IMR-90 (cell line): ENCODE measurements around the gene EYS. TPM values are rescaled to one million over a fixed set of nuclear protein-coding genes. Genes with fewer than 3 reads are reported as not detected.

ENCODE experiments used
- ATAC-seq: fragments of 200-7000 bp; cut with Tn5 transposase; 2 replicates; pipeline ENCODE4 v1.9.1; 2020; ENCODE audit warnings: low read depth, mild to moderate bottlenecking, moderate library complexity
- BruUV-seq: library from RNA; stranded (reverse); fragments of 400-500 nt; replicated peaks from 2 replicates; lab custom pipeline; 2021; lab: Mats Ljungman, UMichigan
- CTCF ChIA-PET: fragments of 300-600 bp; formaldehyde crosslinking; extraction: SDS; loops from one replicate; lab custom pipeline; 2021; ENCODE audit warnings: antibody characterized with exemption; lab: Yijun Ruan, JAX
- POLR2A ChIA-PET: fragments of 300-600 bp; sonication (Branson Sonifier 250); formaldehyde crosslinking; loops from one replicate; lab custom pipeline; 2022; ENCODE audit warnings: antibody characterized with exemption; ENCODE audit not compliant: unreplicated experiment; lab: Charles Lee
- DNase-seq: peaks from one replicate; pipeline ENCODE4 v3.0.0; 2013
- H2AFZ ChIP-seq: replicated peaks from 2 replicates; pipeline ENCODE3; 2013; ENCODE audit warnings: low read length, mild to moderate bottlenecking; ENCODE audit not compliant: poor library complexity
- H2AK5ac ChIP-seq: 2 replicates; pipeline ENCODE4 v1.6.1; 2013; ENCODE audit warnings: low read depth, low read length, inconsistent platforms
- H2AK9ac ChIP-seq: replicated peaks from 2 replicates; pipeline ENCODE3; 2013; ENCODE audit warnings: mild to moderate bottlenecking, low read depth, low read length, moderate library complexity; ENCODE audit not compliant: poor library complexity
- H2BK120ac ChIP-seq: 2 replicates; pipeline ENCODE4 v1.6.1; 2013; ENCODE audit warnings: low read depth, low read length, inconsistent platforms
- H2BK15ac ChIP-seq: 3 replicates; pipeline ENCODE4 v1.6.1; 2013; ENCODE audit warnings: low read depth, low read length, inconsistent platforms
- H2BK20ac ChIP-seq: 2 replicates; pipeline ENCODE4 v1.6.1; 2013; ENCODE audit warnings: low read depth, mild to moderate bottlenecking, inconsistent platforms, low read length, moderate library complexity
- H2BK5ac ChIP-seq: 2 replicates; pipeline ENCODE4 v1.6.1; 2013; ENCODE audit warnings: mild to moderate bottlenecking, low read depth, low read length, inconsistent platforms; ENCODE audit not compliant: poor library complexity, severe bottlenecking
- H3K14ac ChIP-seq: replicated peaks from 2 replicates; pipeline ENCODE4 v1.6.1; 2013; ENCODE audit warnings: low read depth, low read length, inconsistent platforms
- H3K18ac ChIP-seq: 2 replicates; pipeline ENCODE4 v1.6.1; 2013; ENCODE audit warnings: low read depth, low read length, control low read depth
- H3K23ac ChIP-seq: 2 replicates; pipeline ENCODE4 v1.6.1; 2013; ENCODE audit warnings: low read depth, low read length, inconsistent platforms
- H3K27ac ChIP-seq: 2 replicates; pipeline ENCODE4 v1.5.1; 2013; ENCODE audit warnings: mild to moderate bottlenecking, control low read depth, low read length; ENCODE audit not compliant: insufficient read depth
- H3K27me3 ChIP-seq: 2 replicates; pipeline ENCODE4 v1.6.1; 2013; ENCODE audit warnings: low read length; ENCODE audit not compliant: control insufficient read depth, insufficient read depth
- H3K36me3 ChIP-seq: 2 replicates; pipeline ENCODE4 v1.6.1; 2013; ENCODE audit warnings: low read length, mixed read lengths; ENCODE audit not compliant: control insufficient read depth, insufficient read depth
- H3K4ac ChIP-seq: 2 replicates; pipeline ENCODE4 v1.6.1; 2013; ENCODE audit warnings: low read depth, low read length, inconsistent platforms
- H3K4me1 ChIP-seq: 2 replicates; pipeline ENCODE4 v1.6.1; 2013; ENCODE audit warnings: low read length, mixed read lengths; ENCODE audit not compliant: control insufficient read depth, insufficient read depth
- H3K4me2 ChIP-seq: 2 replicates; pipeline ENCODE4 v1.6.1; 2013; ENCODE audit warnings: low read depth, mild to moderate bottlenecking, control low read depth, low read length, moderate library complexity
- H3K4me3 ChIP-seq: 2 replicates; pipeline ENCODE4 v1.5.1; 2013; ENCODE audit warnings: low read depth, mild to moderate bottlenecking, control low read depth, low read length, moderate library complexity; ENCODE audit not compliant: insufficient read depth
- H3K56ac ChIP-seq: 2 replicates; pipeline ENCODE4 v1.6.1; 2013; ENCODE audit warnings: low read length, inconsistent platforms; ENCODE audit not compliant: insufficient read depth; ENCODE audit errors: extremely low read depth
- H3K79me1 ChIP-seq, 2 experiments: 2 replicates each; pipeline ENCODE4 v1.6.1; 2013; ENCODE audit warnings: low read length in 2 of 2, inconsistent platforms in 1 of 2, low read depth in 1 of 2
- H3K9ac ChIP-seq: 2 replicates; pipeline ENCODE4 v1.6.1; 2013; ENCODE audit warnings: low read depth, low read length, control low read depth
- H3K9me1 ChIP-seq: 2 replicates; pipeline ENCODE4 v1.6.1; 2013; ENCODE audit warnings: low read length, inconsistent platforms; ENCODE audit not compliant: insufficient read depth
- H3K9me3 ChIP-seq: 2 replicates; pipeline ENCODE4 v1.6.1; 2013; ENCODE audit warnings: low read length; ENCODE audit not compliant: control insufficient read depth, insufficient read depth
- H4K20me1 ChIP-seq: 2 replicates; pipeline ENCODE4 v1.6.1; 2013; ENCODE audit warnings: low read length, inconsistent platforms; ENCODE audit not compliant: insufficient read depth
- H4K5ac ChIP-seq: 2 replicates; pipeline ENCODE4 v1.6.1; 2013; ENCODE audit warnings: mild to moderate bottlenecking, low read depth, low read length, control low read depth
- H4K8ac ChIP-seq, 2 experiments: 2 replicates each; pipeline ENCODE4 v1.6.1; 2013; ENCODE audit warnings: low read depth in 2 of 2, low read length in 2 of 2, control low read depth in 1 of 2, inconsistent platforms in 1 of 2
- H4K91ac ChIP-seq: 2 replicates; pipeline ENCODE4 v1.6.1; 2013; ENCODE audit warnings: low read depth, low read length, inconsistent platforms; ENCODE audit not compliant: insufficient read depth
- BHLHE40 ChIP-seq: fragments of 150-350 bp; IDR thresholded peaks from 2 replicates; pipeline ENCODE4 v1.6.1; 2016; ENCODE audit warnings: mild to moderate bottlenecking, low read depth, low read length
- CEBPB ChIP-seq: IDR thresholded peaks from 2 replicates; pipeline ENCODE4 v1.6.1; 2012; ENCODE audit warnings: low read depth, low read length, improper control_type of control experiment
- CHD1 ChIP-seq: IDR thresholded peaks from 2 replicates; pipeline ENCODE4 v1.6.1; 2012; ENCODE audit warnings: low read depth, low read length, improper control_type of control experiment
- FOS ChIP-seq: fragments of 150-350 bp; IDR thresholded peaks from 2 replicates; pipeline ENCODE4 v1.6.1; 2016; ENCODE audit warnings: low read depth, low read length
- MAFK ChIP-seq: IDR thresholded peaks from 2 replicates; pipeline ENCODE4 v1.6.1; 2012; ENCODE audit warnings: low read depth, low read length, improper control_type of control experiment
- MAZ ChIP-seq: IDR thresholded peaks from 2 replicates; pipeline ENCODE4 v1.6.1; 2012; ENCODE audit warnings: low read depth, mild to moderate bottlenecking, low read length, improper control_type of control experiment, moderate library complexity, borderline replicate concordance
- MXI1 ChIP-seq: IDR thresholded peaks from 2 replicates; pipeline ENCODE4 v1.6.1; 2012; ENCODE audit warnings: low read depth, mild to moderate bottlenecking, low read length, moderate library complexity, borderline replicate concordance
- NFE2L2 ChIP-seq: fragments of 150-350 bp; IDR thresholded peaks from 2 replicates; pipeline ENCODE4 v1.6.1; 2016; ENCODE audit warnings: low read depth, mild to moderate bottlenecking, low read length
- POLR2A ChIP-seq: IDR thresholded peaks from 2 replicates; pipeline ENCODE4 v1.6.1; 2012; ENCODE audit warnings: mild to moderate bottlenecking, low read depth, low read length
- RAD21 ChIP-seq: IDR thresholded peaks from 2 replicates; pipeline ENCODE4 v1.6.1; 2012; ENCODE audit warnings: low read length, improper control_type of control experiment
- RCOR1 ChIP-seq: IDR thresholded peaks from 2 replicates; pipeline ENCODE4 v1.6.1; 2012; ENCODE audit warnings: mild to moderate bottlenecking, low read length, improper control_type of control experiment; ENCODE audit not compliant: insufficient replicate concordance
- RFX5 ChIP-seq: IDR thresholded peaks from 2 replicates; pipeline ENCODE4 v1.8.0; 2012; ENCODE audit warnings: low read depth, mild to moderate bottlenecking, low read length, moderate library complexity
- SMC3 ChIP-seq: fragments of 150-350 bp; IDR thresholded peaks from 2 replicates; pipeline ENCODE4 v1.6.1; 2016; ENCODE audit warnings: low read depth, mild to moderate bottlenecking, antibody characterized with exemption, low read length, moderate library complexity
- dilution Hi-C: fragments of 300-500 bp; cut with HindIII; formaldehyde crosslinking; loops from one replicate; pipeline ENCODE4 v1.14.3; 2018; ENCODE audit warnings: low sequenced_read_pairs; ENCODE audit not compliant: unreplicated experiment
- in situ Hi-C: fragments of 300-500 bp; cut with MboI; formaldehyde crosslinking; loops from 3 replicates; pipeline ENCODE4 v1.14.3; 2019; ENCODE audit warnings: low sequenced_read_pairs, inconsistent platforms, mixed read lengths
- intact Hi-C: fragments of 100-400 bp; cut with micrococcal nuclease; formaldehyde crosslinking; loops from 2 replicates; pipeline ENCODE4 v1.10.0; 2022
- polyA plus RNA-seq, 3 experiments: library from polyadenylated mRNA; depleted of rRNA; stranded (reverse); fragments of >200 nt; gene quantifications; 2 replicates each; pipeline ENCODE4 v1.2.3, GENCODE V29; 2012; ENCODE audit warnings: low replicate concordance in 1 of 3
- total RNA-seq: library from RNA; depleted of rRNA; stranded (reverse); fragments of >200 nt; gene quantifications from 2 replicates; pipeline ENCODE4 v1.2.3, GENCODE V29; 2012
- TF ChIP-seq, protein P1 (sequence below): fragments of 150-350 bp; IDR thresholded peaks from 2 replicates; pipeline ENCODE4 v1.6.1; 2017; ENCODE audit warnings: mild to moderate bottlenecking, antibody characterized with exemption, low read length, low read depth
- TF ChIP-seq, protein P2 (sequence below): fragments of 150-350 bp; IDR thresholded peaks from 2 replicates; pipeline ENCODE4 v1.6.1; 2016; ENCODE audit warnings: low read depth, mild to moderate bottlenecking, low read length, moderate library complexity, borderline replicate concordance
- TF ChIP-seq, protein P3 (sequence below): conservative IDR thresholded peaks from 2 replicates; pipeline ENCODE4 v1.5.1; 2012; ENCODE audit warnings: mild to moderate bottlenecking, low read depth, low read length, improper control_type of control experiment

The EYS gene
- total and polyA plus RNA-seq, 2 of the 4 experiments (the other 2 are of a cell fraction) = under 0.01 TPM; not detected in 1

DNA sequence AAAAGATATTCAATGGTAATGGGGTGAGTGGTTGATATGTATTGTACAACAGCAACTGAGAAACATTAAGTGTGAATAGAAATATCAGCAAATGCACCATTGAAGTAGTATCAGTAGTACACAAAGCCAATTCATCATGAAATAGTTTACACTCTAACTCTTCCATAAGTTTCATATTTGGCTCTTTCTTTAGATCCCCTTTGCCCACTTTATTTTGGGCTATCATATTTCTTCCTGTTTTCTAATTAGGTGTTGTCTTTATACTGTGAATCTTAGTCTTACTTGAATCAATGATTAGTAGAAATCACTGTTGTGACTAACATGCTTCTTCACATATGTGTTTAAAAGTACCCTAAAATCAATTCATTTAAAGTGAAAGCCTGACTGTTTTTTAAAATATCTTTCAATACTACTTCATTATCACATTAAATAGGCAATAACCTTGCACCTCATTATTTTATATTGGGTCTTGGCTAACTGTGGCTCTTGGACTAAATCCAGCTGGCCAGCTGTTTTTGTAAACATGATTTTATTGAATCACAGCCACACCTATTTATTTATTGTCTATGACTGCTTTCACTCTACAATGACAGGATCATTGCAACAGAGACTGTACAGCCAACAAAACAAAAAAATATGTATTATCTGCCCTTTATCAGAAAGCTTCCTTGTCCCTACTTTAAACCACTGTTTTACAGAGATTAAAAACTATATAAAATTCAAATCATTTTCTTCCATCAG lies 38.9 kb downstream of the EYS start:
- Histone ChIP-seq H2BK5ac (no peak overlapping the region), H3K14ac (no peak overlapping the region), H3K23ac (no peak overlapping the region), H3K9me1 (no peaks in the 10 kb centered on the region), H2AK5ac (no peak overlapping the region), H2BK120ac (no peak overlapping the region), H3K79me1 (no peaks in the 10 kb centered on the region), H4K20me1 (no peaks in the 10 kb centered on the region), H4K91ac (no peak overlapping the region), H3K9ac (no peak overlapping the region), H4K5ac (no peak overlapping the region), H3K36me3 (no peaks in the 10 kb centered on the region), H3K27me3 (no peaks in the 10 kb centered on the region), H3K4me1 (no peaks in the 10 kb centered on the region), H2AK9ac (no peak overlapping the region), H3K4me3 (no peak overlapping the region), H3K9me3 (peaks cover 2% of the 10 kb centered on the region; the same call in 1 of the 2 replicates), H3K18ac (no peak overlapping the region), H2BK15ac (no peak overlapping the region), H3K4ac (no peak overlapping the region), H3K27ac (no peak overlapping the region), H4K8ac (no peak overlapping the region), H3K4me2 (no peak overlapping the region), H2BK20ac (no peak overlapping the region), H2AFZ (no peak overlapping the region), H3K56ac (no peak overlapping the region)
- ATAC-seq (no peak), DNase-seq (no peak)
- ChIA-PET CTCF (no interaction called here), POLR2A (no interaction called here)
- dilution Hi-C loops = no loop called here
- in situ Hi-C loops = no loop called here
- TF ChIP-seq POLR2A = no peak
- TF ChIP-seq MAZ = no peak
- no peak for TF ChIP-seq RFX5
- no peak for TF ChIP-seq MXI1
- TF ChIP-seq FOS = no peak
- no peak for TF ChIP-seq CHD1
- no peak for TF ChIP-seq MAFK
- no peak for TF ChIP-seq BHLHE40
- TF ChIP-seq, protein P1, sequence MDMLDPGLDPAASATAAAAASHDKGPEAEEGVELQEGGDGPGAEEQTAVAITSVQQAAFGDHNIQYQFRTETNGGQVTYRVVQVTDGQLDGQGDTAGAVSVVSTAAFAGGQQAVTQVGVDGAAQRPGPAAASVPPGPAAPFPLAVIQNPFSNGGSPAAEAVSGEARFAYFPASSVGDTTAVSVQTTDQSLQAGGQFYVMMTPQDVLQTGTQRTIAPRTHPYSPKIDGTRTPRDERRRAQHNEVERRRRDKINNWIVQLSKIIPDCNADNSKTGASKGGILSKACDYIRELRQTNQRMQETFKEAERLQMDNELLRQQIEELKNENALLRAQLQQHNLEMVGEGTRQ = no peak
- TF ChIP-seq CEBPB = no peak
- TF ChIP-seq NFE2L2 = no peak
- TF ChIP-seq, protein P2, sequence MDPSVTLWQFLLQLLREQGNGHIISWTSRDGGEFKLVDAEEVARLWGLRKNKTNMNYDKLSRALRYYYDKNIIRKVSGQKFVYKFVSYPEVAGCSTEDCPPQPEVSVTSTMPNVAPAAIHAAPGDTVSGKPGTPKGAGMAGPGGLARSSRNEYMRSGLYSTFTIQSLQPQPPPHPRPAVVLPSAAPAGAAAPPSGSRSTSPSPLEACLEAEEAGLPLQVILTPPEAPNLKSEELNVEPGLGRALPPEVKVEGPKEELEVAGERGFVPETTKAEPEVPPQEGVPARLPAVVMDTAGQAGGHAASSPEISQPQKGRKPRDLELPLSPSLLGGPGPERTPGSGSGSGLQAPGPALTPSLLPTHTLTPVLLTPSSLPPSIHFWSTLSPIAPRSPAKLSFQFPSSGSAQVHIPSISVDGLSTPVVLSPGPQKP = no peak
- no peak for TF ChIP-seq RCOR1
- TF ChIP-seq RAD21 = no peak
- TF ChIP-seq, protein P3, sequence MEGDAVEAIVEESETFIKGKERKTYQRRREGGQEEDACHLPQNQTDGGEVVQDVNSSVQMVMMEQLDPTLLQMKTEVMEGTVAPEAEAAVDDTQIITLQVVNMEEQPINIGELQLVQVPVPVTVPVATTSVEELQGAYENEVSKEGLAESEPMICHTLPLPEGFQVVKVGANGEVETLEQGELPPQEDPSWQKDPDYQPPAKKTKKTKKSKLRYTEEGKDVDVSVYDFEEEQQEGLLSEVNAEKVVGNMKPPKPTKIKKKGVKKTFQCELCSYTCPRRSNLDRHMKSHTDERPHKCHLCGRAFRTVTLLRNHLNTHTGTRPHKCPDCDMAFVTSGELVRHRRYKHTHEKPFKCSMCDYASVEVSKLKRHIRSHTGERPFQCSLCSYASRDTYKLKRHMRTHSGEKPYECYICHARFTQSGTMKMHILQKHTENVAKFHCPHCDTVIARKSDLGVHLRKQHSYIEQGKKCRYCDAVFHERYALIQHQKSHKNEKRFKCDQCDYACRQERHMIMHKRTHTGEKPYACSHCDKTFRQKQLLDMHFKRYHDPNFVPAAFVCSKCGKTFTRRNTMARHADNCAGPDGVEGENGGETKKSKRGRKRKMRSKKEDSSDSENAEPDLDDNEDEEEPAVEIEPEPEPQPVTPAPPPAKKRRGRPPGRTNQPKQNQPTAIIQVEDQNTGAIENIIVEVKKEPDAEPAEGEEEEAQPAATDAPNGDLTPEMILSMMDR = no peak
- no peak for TF ChIP-seq SMC3
- no TSS peak for BruUV-seq
- intact Hi-C loops = no loop called here
